Left lung (tissue), 10 donors: ENCODE data around the gene ZNF319. TPM values are rescaled to one million over a fixed set of nuclear protein-coding genes. Genes with fewer than 3 reads are reported as not detected.

ENCODE experiments used
- ATAC-seq: fragments of 200-7000 bp; cut with Tn5 transposase; one replicate; pipeline ENCODE4 v1.9.1; 2020; ENCODE audit warnings: moderate library complexity
- DNase-seq, 4 donors: peaks; one replicate each; pipeline ENCODE4 v3.0.0-alpha.2; 2013 to 2020
- H3K27ac ChIP-seq, 2 donors: fragments of 200-600 bp; sonication (generic) in 1 of 2; one replicate each; pipeline versions ENCODE4 v1.5.0 to v1.8.0; 2020 to 2021
- H3K27me3 ChIP-seq, 2 donors: fragments of 200-600 bp; sonication (generic) in 1 of 2; one replicate each; pipeline versions ENCODE4 v1.5.0 to v1.8.0; 2020 to 2021
- H3K36me3 ChIP-seq, 2 donors: fragments of 200-600 bp; sonication (generic) in 1 of 2; one replicate each; pipeline versions ENCODE4 v1.5.0 to v1.8.0; 2020 to 2021
- H3K4me1 ChIP-seq, 2 donors: fragments of 200-600 bp; one replicate each; pipeline ENCODE4 v1.8.0; 2021
- H3K4me3 ChIP-seq, 2 donors: fragments of 200-600 bp; sonication (generic) in 1 of 2; one replicate each; pipeline versions ENCODE4 v1.5.0 to v1.8.0; 2020 to 2021; ENCODE audit warnings: mild to moderate bottlenecking in 1 of 2
- H3K9me3 ChIP-seq, 2 donors: fragments of 200-600 bp; sonication (generic) in 1 of 2; one replicate each; pipeline versions ENCODE4 v1.5.0 to v1.8.0; 2020 to 2021
- CTCF ChIP-seq, 2 donors: fragments of 200-600 bp; sonication (generic) in 1 of 2; IDR thresholded peaks; one replicate each; pipeline versions ENCODE4 v1.5.0 to v1.8.0; 2021; ENCODE audit warnings: antibody characterized with exemption in 2 of 2
- intact Hi-C, 2 donors: fragments of 100-400 bp; cut with DNase I; formaldehyde crosslinking; loops; one replicate each; pipeline versions ENCODE4 v1.11.2 to v1.14.2; 2022
- polyA plus RNA-seq, 6 donors: library from polyadenylated mRNA; unstranded; fragments of 120-200 nt; gene quantifications; one replicate each; pipeline ENCODE4 v1.2.1, GENCODE V29; 2013; ENCODE audit not compliant: insufficient read length in 6 of 6
- total RNA-seq, 2 donors: library from RNA; stranded (reverse); fragmentation: NEBNext Ultra II Directional; extraction: Animal tissue kit (Norgen Biotek cat#: 25700); gene quantifications; one replicate each; pipeline ENCODE4 v1.2.1, GENCODE V29; 2021
- donor health status: DM: no; HTN: yes; CAD: no.
- donor health status: DM: no; HTN: no; CAD: no.

The ZNF319 gene
- total and polyA plus RNA-seq, 8 donors = 7.8 to 12.0 (median 10.7) TPM

- Histone ChIP-seq H3K4me3 (no peak overlapping the region), H3K9me3 (no peaks in the 10 kb centered on the region), H3K27me3 (no peaks in the 10 kb centered on the region), H3K27ac (no peak overlapping the region), H3K36me3 (no peaks in the 10 kb centered on the region), H3K4me1 (no peaks in the 10 kb centered on the region)
- DNase-seq = peak in 1 of 4 donors; percentile 9
- TF ChIP-seq CTCF (IDR thresholded peaks at IDR 0.05) = no peak
- ATAC-seq = no peak
- intact Hi-C loops = no loop called here
Measured at GRCh38 chr16:57961538-57961937, 38.9 kb downstream of the ZNF319 start.

- no peak overlapping the region for H3K4me3 ChIP-seq
- DNase-seq = peak in 1 of 4 donors; percentile 51
- H3K9me3 ChIP-seq = no peaks in the 10 kb centered on the region
- no peaks in the 10 kb centered on the region for H3K4me1 ChIP-seq
- no peak overlapping the region for H3K27ac ChIP-seq
- ATAC-seq = no peak
- no peaks in the 10 kb centered on the region for H3K27me3 ChIP-seq
- intact Hi-C loops = no loop called here
- TF ChIP-seq CTCF (IDR thresholded peaks at IDR 0.05) = no peak
- H3K36me3 ChIP-seq = no peaks in the 10 kb centered on the region
Measured at GRCh38 chr16:57960826-57961472, 39.5 kb downstream of the ZNF319 start.

- H3K27me3 ChIP-seq = no peaks in the 10 kb centered on the region
- no peaks in the 10 kb centered on the region for H3K9me3 ChIP-seq
- no peak overlapping the region for H3K4me3 ChIP-seq
- H3K4me1 ChIP-seq = no peaks in the 10 kb centered on the region
- H3K36me3 ChIP-seq = no peaks in the 10 kb centered on the region
- intact Hi-C loops = no loop called here
- no peak overlapping the region for H3K27ac ChIP-seq
- no peak for TF ChIP-seq CTCF (IDR thresholded peaks at IDR 0.05)
- no peak for ATAC-seq
- DNase-seq = no peak
Measured at GRCh38 chr16:57960310-57960709, 40.2 kb downstream of the ZNF319 start.

GRCh38 chr16:57959804-57960203 lies 40.7 kb downstream of the ZNF319 start:
- no peak for TF ChIP-seq CTCF (IDR thresholded peaks at IDR 0.05)
- Histone ChIP-seq H3K9me3 (no peaks in the 10 kb centered on the region), H3K27ac (no peak overlapping the region), H3K27me3 (no peaks in the 10 kb centered on the region), H3K4me3 (no peak overlapping the region), H3K4me1 (no peaks in the 10 kb centered on the region), H3K36me3 (no peaks in the 10 kb centered on the region)
- DNase-seq (no peak), ATAC-seq (no peak)
- intact Hi-C loops = no loop called here

GRCh38 chr16:57959121-57959520 lies 41.4 kb downstream of the ZNF319 start:
- no peak overlapping the region for H3K27ac ChIP-seq
- H3K4me1 ChIP-seq = no peaks in the 10 kb centered on the region
- no peaks in the 10 kb centered on the region for H3K36me3 ChIP-seq
- no peak for TF ChIP-seq CTCF (IDR thresholded peaks at IDR 0.05)
- intact Hi-C loops = no loop called here
- no peak overlapping the region for H3K4me3 ChIP-seq
- no peak for ATAC-seq
- H3K27me3 ChIP-seq = no peaks in the 10 kb centered on the region
- no peaks in the 10 kb centered on the region for H3K9me3 ChIP-seq
- DNase-seq = peak in 1 of 4 donors; percentile 16
